OCI-M2 (cell line): Measurements from ENCODE around the gene TCF21.
A peak's percentile ranks its signal among the peaks of the same experiment; 100 is the strongest.
"Not testable (repeated sequence)": the region's sequence is repeated elsewhere in the genome, so short reads cannot be mapped to it uniquely, and the experiment has no call there.

ENCODE experiments used
- DNase-seq: peaks from one replicate; lab custom pipeline; 2025; ENCODE audit not compliant: unreplicated experiment; lab: John Stamatoyannopoulos, UW

Gene TCF21

DNA sequence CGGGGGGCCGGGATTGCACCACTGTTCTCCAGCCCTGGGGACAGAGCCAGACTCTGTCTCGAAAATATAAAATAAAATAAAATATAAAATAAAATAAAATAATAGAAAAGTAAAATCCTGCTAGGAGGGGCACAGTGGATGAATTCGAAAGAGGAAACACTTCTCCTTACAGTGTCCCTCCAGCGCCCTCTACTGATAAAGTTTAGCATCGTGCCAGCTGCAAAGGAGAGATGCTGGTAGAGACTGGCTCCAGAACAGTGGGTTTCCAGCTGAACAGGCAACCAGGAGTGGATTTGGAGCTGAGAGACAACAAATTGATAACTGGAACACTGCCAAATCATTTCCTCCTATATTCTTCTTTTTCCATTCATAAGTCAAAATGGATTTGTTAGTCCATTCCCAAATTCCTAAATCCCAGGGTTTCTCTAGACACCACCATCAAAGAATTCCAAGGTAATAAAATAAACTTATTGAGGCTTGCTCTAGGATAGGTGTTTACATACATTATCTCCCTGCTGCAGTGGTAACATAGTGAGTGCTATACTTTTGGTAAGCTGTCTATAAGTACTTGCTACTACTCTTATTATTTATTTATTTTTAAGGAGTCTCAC, 32.4 kb downstream of the TCF21 start:
- peak; percentile 65 for DNase-seq

DNA sequence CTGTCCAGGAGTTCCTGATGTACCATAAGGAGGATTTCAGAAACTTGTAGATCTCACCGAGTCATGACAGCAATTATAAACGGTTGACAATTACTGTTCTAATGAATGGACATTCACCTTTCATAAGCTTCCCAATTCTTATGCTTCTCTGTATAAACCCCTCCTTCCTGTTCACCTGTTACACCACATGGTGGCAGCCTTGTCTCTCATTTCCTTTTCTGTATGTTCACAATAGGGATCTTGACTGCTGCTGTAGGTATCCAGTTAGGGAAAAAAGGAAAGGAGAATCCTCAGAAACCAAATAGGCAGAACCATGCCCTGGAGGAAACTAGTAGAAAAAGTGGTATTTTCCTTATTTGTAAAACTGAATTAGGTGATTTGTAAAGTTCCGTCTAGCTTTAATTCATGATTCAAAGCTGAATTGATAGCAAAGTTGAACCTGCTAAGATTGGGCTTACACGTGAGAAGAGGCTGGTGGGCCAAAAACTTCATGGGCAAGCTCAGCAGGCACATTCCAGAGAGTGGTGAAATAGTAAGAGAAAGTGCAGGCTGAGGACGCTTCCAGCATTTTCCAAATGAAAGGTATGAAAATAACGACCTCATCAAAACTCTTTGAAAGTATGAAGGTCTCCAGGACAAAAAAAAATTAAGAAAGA, 35.2 kb downstream of the TCF21 start:
- peak; percentile 43 for DNase-seq

DNA sequence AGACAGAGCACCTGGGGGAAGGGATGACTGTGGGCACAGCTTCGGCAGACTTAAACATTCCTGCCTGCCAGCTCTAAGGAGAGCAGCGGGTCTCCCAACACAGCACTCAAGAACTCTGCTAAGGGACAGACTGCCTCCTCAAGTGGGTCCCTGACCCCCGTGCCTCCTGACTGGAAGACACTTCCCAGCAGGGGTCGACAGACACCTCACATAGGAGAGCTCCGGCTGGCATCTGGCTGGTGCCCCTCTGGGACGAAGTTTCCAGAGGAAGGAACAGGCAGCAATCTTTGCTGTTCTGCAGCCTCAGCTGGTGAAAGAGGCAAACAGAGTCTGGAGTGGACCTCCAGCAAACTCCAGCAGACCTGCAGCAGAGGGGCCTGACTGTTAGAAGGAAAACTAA, 42.3 kb downstream of the TCF21 start:
- not testable (repeated sequence) for DNase-seq

DNA sequence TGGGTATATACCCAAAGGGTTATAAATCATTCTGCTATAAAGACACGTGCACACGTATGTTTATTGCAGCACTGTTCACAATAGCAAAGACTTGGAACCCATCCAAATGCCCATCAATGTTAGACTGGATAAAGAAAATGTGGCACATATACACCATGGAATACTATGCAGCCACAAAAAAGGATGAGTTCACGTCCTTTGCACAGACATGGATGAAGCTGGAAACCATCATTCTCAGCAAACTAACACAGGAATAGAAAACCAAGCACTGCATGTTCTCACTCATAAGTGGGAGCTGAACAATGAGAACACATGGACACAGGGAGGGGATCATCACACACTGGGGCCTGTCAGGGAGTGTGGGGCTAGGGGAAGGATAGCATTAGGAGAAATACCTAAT, 47.4 kb downstream of the TCF21 start:
- not testable (repeated sequence) for DNase-seq

DNA sequence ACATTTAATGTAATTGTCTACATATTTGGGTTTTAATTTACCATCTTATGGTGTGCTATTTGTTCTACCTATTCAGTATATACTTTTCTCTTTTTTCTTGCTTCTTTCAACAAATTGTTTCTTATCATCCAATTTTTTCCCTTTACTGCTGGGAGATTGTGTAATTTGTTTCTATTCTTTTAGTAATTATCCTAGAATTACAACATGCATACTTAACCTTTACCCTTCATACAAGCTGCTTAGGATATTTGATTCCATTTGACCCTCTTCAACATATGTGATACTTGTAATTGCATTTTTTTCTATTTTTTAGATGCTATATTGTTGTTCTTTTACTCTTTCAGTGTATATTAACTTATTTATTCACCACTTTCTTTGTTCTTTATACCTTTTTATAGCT, 49.0 kb downstream of the TCF21 start:
- no peak for DNase-seq

DNA sequence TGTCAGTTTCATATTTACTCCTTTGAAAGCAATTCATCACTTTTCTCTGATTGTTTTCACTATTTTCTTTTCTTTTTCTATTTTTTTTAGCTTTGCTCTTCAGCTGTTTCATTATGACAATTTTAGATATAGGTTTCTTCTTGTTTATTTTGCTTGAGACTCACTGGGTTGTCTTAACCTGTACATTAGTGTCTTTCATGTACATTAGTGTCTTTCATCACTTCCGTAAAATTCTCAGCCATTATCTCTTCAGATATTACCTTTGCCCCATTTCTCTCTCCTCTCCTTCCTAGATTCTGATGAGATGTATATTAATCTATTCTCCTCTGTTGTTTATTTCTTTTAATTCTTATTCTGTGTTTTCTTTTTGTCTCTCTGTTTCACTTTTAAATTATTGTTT, 49.6 kb downstream of the TCF21 start:
- DNase-seq, result no peak

DNA sequence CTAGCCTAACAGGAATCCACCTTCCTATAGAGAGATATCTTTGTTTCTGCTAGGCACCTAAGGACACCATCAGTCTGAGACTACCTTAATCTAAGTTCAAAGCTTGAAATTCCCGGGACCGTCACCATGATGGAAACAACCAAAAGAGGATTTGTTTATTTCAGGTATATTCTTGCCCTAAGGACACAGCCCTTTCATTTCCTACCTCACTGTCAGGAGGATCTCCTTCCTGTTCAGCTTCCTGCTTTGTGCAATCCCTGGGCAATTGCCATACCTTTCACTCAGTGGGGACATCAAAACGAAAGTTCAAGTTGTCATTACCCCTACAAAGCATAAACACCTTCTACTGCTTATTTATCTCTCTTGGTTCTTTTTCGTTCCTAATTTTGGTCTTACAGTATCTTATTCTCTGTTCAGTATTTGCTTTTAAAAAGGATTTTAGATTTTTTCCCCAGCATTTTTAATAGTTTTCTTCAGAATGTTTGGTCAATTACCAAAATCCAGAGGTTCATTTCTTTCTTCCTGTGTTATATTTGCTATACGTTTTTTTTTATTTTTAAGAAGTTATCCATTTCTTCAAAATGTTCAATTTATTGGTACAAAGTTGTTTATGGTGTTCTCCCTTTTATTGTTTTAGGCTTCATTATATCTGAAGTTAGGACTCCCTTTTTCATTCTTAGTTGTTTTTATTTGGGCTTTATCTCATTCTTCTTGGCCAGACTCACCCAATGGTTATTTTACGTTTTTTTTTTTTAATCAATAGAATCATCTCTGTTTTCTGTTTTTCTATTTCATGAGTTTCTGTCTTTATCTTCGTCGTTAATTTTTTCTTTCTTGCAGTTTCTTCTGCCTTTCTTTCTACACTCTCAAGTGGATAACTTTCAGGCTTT, 51.1 kb downstream of the TCF21 start:
- no peak for DNase-seq
